Gastrocnemius medialis (tissue), 4 donors: Measurements from ENCODE around the gene CXCL3. TPM values are rescaled to one million over a fixed set of nuclear protein-coding genes. Genes with fewer than 3 reads are reported as not detected.

ENCODE experiments used
- ATAC-seq, 2 donors: fragments of 150-250 bp; one replicate each; pipeline ENCODE4 v1.9.1; 2016
- DNase-seq, 2 donors: peaks; one replicate each; pipeline ENCODE4 v3.0.0-alpha.2; 2019
- H3K27ac ChIP-seq, 4 donors: fragments of 200-600 bp; sonication (generic); 1 replicate in 1 of 4; 2 replicates in 3 of 4; pipeline ENCODE4 v1.5.1; 2016 to 2018; ENCODE audit warnings: mild to moderate bottlenecking in 2 of 4, moderate library complexity in 1 of 4
- H3K27me3 ChIP-seq, 3 donors: fragments of 200-600 bp; sonication (generic) in 2 of 3; 1 replicate in 1 of 3; 2 replicates in 2 of 3; pipeline versions ENCODE4 v1.5.1 to v1.6.0; 2016 to 2019; ENCODE audit warnings: mild to moderate bottlenecking in 1 of 3, moderate library complexity in 1 of 3
- H3K36me3 ChIP-seq, 2 donors: fragments of 200-600 bp; sonication (generic) in 1 of 2; one replicate each; pipeline ENCODE4 v1.5.1; 2017 to 2018
- H3K4me1 ChIP-seq, 2 donors: fragments of 200-600 bp; sonication (generic) in 1 of 2; one replicate each; pipeline ENCODE4 v1.5.1; 2016 to 2017; ENCODE audit warnings: mild to moderate bottlenecking in 2 of 2
- H3K4me3 ChIP-seq, 4 donors: fragments of 200-600 bp; sonication (generic) in 3 of 4; 1 replicate in 1 of 4; 2 replicates in 3 of 4; pipeline ENCODE4 v1.5.1; 2016 to 2019; ENCODE audit warnings: mild to moderate bottlenecking in 2 of 4
- H3K9me3 ChIP-seq, 3 donors: fragments of 200-600 bp; sonication (generic) in 2 of 3; 1 replicate in 1 of 3; 2 replicates in 2 of 3; pipeline ENCODE4 v1.5.1; 2016 to 2019
- CTCF ChIP-seq, 5 experiments: fragments of 450-650 bp in 3 of 5; fragments of 200-600 bp in 2 of 5; sonication (generic) in 2 of 5; IDR thresholded peaks in 4 of 5; conservative IDR thresholded peaks in 1 of 5; 1 replicate in 4 of 5; 2 replicates in 1 of 5; pipeline ENCODE4 v1.5.1; 2016 to 2019; ENCODE audit warnings: antibody characterized with exemption in 5 of 5, mild to moderate bottlenecking in 3 of 5, moderate library complexity in 3 of 5
- POLR2A ChIP-seq, 2 donors: fragments of 450-650 bp; IDR thresholded peaks; one replicate each; pipeline ENCODE4 v1.6.1; 2017; ENCODE audit warnings: antibody characterized with exemption in 2 of 2, mild to moderate bottlenecking in 2 of 2, moderate library complexity in 2 of 2
- in situ Hi-C, 4 donors: fragments of 200-750 bp; cut with MboI; loops; one replicate each; pipeline versions ENCODE4 v1.15.0 to v1.8.0; 2017; ENCODE audit warnings: low sequenced_read_pairs in 4 of 4
- intact Hi-C: fragments of 100-400 bp; cut with DNase I; formaldehyde crosslinking; loops from one replicate; pipeline ENCODE4 v1.15.1; 2023; ENCODE audit warnings: low total_unique reads
- total RNA-seq, 4 donors: library from RNA; depleted of rRNA; stranded (reverse); fragments of >200 nt; gene quantifications; one replicate each; pipeline versions ENCODE4 v1.1.0 to v1.2.3, GENCODE V29; 2016

CXCL3 gene
- total RNA-seq, 4 donors from 2014 or later = 0.84 TPM; not detected in 3

DNA sequence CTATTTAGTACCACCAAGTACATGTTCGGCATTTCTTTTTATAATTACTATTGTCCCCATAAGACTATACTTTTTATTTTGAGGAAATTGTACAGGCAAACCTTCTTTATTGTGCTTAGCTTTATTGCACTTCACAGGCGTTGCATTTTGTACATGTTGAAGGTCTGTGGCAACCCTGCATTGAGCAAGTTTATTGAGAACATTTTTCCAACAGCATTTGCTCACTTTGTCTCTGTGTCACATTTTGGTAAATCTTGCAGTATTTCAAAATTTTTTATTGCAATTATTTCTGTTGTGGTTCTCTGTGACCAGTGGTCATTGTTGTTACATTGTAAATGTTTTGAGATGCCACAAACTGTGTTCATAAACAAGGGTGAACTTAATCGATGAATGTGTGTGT lies 29.2 kb downstream of the CXCL3 start:
- intact Hi-C loops = no loop called here
- Histone ChIP-seq H3K4me3 (no peak overlapping the region), H3K9me3 (no peaks in the 10 kb centered on the region), H3K27ac (no peak overlapping the region), H3K27me3 (no peaks in the 10 kb centered on the region), H3K36me3 (no peaks in the 10 kb centered on the region), H3K4me1 (no peaks in the 10 kb centered on the region)
- TF ChIP-seq CTCF (IDR thresholded peaks at IDR 0.05 in 4 of 5, conservative IDR thresholded peaks at IDR 0.05 in 1 of 5) = no peak
- TF ChIP-seq POLR2A (IDR thresholded peaks at IDR 0.05) = no peak
- DNase-seq (no peak), ATAC-seq (no peak)
- in situ Hi-C loops = no loop called here

- Histone ChIP-seq H3K4me3 (no peak overlapping the region), H3K27me3 (no peaks in the 10 kb centered on the region), H3K4me1 (no peaks in the 10 kb centered on the region), H3K27ac (no peak overlapping the region), H3K9me3 (no peaks in the 10 kb centered on the region), H3K36me3 (no peaks in the 10 kb centered on the region)
- in situ Hi-C loops (no loop called here), intact Hi-C loops (no loop called here)
- TF ChIP-seq CTCF (IDR thresholded peaks at IDR 0.05 in 4 of 5, conservative IDR thresholded peaks at IDR 0.05 in 1 of 5) (no peak), POLR2A (IDR thresholded peaks at IDR 0.05) (no peak)
- peak in 1 of 2 donors; percentile 50 for ATAC-seq
- DNase-seq = no peak
Measured at GRCh38 chr4:74006009-74006476, 32.4 kb downstream of the CXCL3 start.

DNA sequence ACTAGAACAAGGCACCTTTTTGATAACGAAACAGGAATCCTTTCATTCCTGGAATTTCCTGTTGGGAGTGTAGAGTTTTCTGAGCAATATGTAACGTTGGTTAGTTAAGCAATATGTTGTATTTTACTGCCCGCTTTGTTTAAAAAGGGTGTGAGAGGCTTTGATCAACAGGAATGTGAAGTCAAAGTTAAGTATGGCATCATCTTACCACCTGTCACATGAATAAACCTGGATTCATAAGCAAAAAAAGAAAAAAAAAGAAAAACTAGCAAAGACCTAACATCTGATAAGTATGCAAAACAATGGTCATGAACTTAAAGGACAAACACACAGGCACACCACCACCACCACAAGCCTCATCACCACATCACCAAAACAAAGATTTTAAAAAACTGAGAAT lies 33.0 kb downstream of the CXCL3 start:
- Histone ChIP-seq H3K9me3 (no peaks in the 10 kb centered on the region), H3K27me3 (no peaks in the 10 kb centered on the region), H3K4me3 (no peak overlapping the region), H3K4me1 (no peaks in the 10 kb centered on the region), H3K36me3 (no peaks in the 10 kb centered on the region), H3K27ac (no peak overlapping the region)
- intact Hi-C loops (no loop called here), in situ Hi-C loops (no loop called here)
- DNase-seq = no peak
- no peak for ATAC-seq
- no peak for TF ChIP-seq POLR2A (IDR thresholded peaks at IDR 0.05)
- no peak for TF ChIP-seq CTCF (IDR thresholded peaks at IDR 0.05 in 4 of 5, conservative IDR thresholded peaks at IDR 0.05 in 1 of 5)

DNA sequence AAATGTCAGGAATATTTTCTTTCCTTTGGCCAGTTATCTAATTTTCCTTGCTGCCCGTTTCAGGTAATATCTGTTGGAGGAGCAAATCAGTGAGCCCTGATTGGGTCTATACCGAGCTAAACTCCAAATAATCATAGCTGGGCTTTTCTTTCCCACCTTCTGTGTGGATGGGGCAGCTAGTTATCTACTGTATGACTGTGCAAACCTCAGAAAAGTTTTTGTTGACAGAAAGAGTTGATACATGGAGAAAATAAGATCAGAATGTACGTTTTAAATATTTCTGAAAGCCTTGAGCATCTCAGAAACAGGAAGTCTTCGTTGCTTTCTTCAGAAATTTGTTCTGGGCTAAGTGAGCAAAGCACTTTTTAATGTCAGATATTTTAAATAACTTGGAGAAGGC lies 33.8 kb downstream of the CXCL3 start:
- Histone ChIP-seq H3K4me1 (no peaks in the 10 kb centered on the region), H3K27me3 (no peaks in the 10 kb centered on the region), H3K27ac (no peak overlapping the region), H3K9me3 (no peaks in the 10 kb centered on the region), H3K4me3 (no peak overlapping the region), H3K36me3 (no peaks in the 10 kb centered on the region)
- TF ChIP-seq POLR2A (IDR thresholded peaks at IDR 0.05) (no peak), CTCF (IDR thresholded peaks at IDR 0.05 in 4 of 5, conservative IDR thresholded peaks at IDR 0.05 in 1 of 5) (no peak)
- intact Hi-C loops = no loop called here
- in situ Hi-C loops = no loop called here
- no peak for DNase-seq
- ATAC-seq = no peak

DNA sequence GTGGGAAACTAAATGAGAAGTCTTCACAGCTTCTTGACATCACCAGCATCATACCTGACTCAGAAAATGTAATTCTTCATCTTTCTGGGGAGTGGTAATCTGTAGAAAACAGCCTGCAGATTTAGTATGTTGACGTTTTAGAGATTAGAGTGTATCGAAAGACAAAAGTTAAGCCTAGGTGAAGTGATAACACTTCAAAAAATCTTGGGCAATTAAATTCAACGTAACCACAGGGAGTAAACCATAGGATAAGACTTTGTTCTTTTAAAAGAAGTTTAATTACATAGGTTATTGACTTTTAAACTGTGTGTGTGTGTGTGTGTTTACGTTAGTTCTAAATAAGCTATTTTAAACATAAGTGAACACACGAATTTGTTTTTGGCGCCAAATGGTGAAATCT lies 38.2 kb downstream of the CXCL3 start:
- DNase-seq (no peak), ATAC-seq (no peak)
- Histone ChIP-seq H3K27ac (no peak overlapping the region), H3K4me3 (no peak overlapping the region), H3K4me1 (no peaks in the 10 kb centered on the region), H3K27me3 (peaks cover 0 to 5% (median 0%) of the 10 kb centered on the region in 3 donors), H3K9me3 (no peaks in the 10 kb centered on the region), H3K36me3 (no peaks in the 10 kb centered on the region)
- intact Hi-C loops (no loop called here), in situ Hi-C loops (no loop called here)
- no peak for TF ChIP-seq CTCF (IDR thresholded peaks at IDR 0.05 in 4 of 5, conservative IDR thresholded peaks at IDR 0.05 in 1 of 5)
- no peak for TF ChIP-seq POLR2A (IDR thresholded peaks at IDR 0.05)
